Left forelimb (tissue), 1 donor: ENCODE measurements around the gene GNB1L.
"Not testable (repeated sequence)": the region's sequence is repeated elsewhere in the genome, so short reads cannot be mapped to it uniquely, and the experiment has no call there.

Experiments
- DNase-seq: peaks from one replicate; pipeline ENCODE4 v3.0.0-alpha.2; 2018; ENCODE audit warnings: low spot score

The GNB1L gene

GRCh38 chr22:19843857-19844376 lies 10.8 kb downstream of the GNB1L start:
- no peak for DNase-seq

GRCh38 chr22:19843107-19843856 lies 11.4 kb downstream of the GNB1L start:
- DNase-seq = no peak

- DNase-seq = no peak
Observed at GRCh38 chr22:19842393-19843106, 12.1 kb downstream of the GNB1L start.

- no peak for DNase-seq
Observed at GRCh38 chr22:19841641-19842392, 12.9 kb downstream of the GNB1L start.

GRCh38 chr22:19840955-19841640 lies 13.6 kb downstream of the GNB1L start:
- DNase-seq = no peak

- no peak for DNase-seq
Observed at GRCh38 chr22:19840059-19840458, 14.6 kb downstream of the GNB1L start.

- DNase-seq = no peak
Observed at GRCh38 chr22:19837915-19838314, 16.8 kb downstream of the GNB1L start.

GRCh38 chr22:19836512-19836911 lies 18.2 kb downstream of the GNB1L start:
- DNase-seq = no peak

GRCh38 chr22:19834599-19834998 lies 20.1 kb downstream of the GNB1L start:
- DNase-seq = no peak

GRCh38 chr22:19833327-19833726 lies 21.3 kb downstream of the GNB1L start:
- DNase-seq = not testable (repeated sequence)

- no peak for DNase-seq
Observed at GRCh38 chr22:19832476-19833108, 22.1 kb downstream of the GNB1L start.

- DNase-seq = not testable (repeated sequence)
Observed at GRCh38 chr22:19831979-19832378, 22.7 kb downstream of the GNB1L start.

- no peak for DNase-seq
Observed at GRCh38 chr22:19831016-19831415, 23.7 kb downstream of the GNB1L start.

GRCh38 chr22:19828035-19828401 lies 26.7 kb downstream of the GNB1L start:
- DNase-seq = no peak

- no peak for DNase-seq
Observed at GRCh38 chr22:19827341-19828034, 27.2 kb downstream of the GNB1L start.

- DNase-seq = no peak
Observed at GRCh38 chr22:19826619-19826950, 28.1 kb downstream of the GNB1L start.

GRCh38 chr22:19825904-19826618 lies 28.6 kb downstream of the GNB1L start:
- no peak for DNase-seq

- DNase-seq = no peak
Observed at GRCh38 chr22:19824926-19825339, 29.7 kb downstream of the GNB1L start.

- no peak for DNase-seq
Observed at GRCh38 chr22:19824212-19824925, 30.3 kb downstream of the GNB1L start.

GRCh38 chr22:19823902-19824211 lies 30.8 kb downstream of the GNB1L start:
- DNase-seq = no peak
